HepG2 (cell line): Measurements from ENCODE around the gene ICOS. TPM values are rescaled to one million over a fixed set of nuclear protein-coding genes. Genes with fewer than 3 reads are reported as not detected.
"Not testable (repeated sequence)": the region's sequence is repeated elsewhere in the genome, so short reads cannot be mapped to it uniquely, and the experiment has no call there.

Source experiments
- ATAC-seq: fragments of 200-7000 bp; cut with Tn5 transposase; 3 replicates; pipeline ENCODE4 v1.9.1; 2020; ENCODE audit warnings: mild to moderate bottlenecking, moderate library complexity
- BruUV-seq: library from RNA; stranded (reverse); fragments of 400-500 nt; replicated peaks from 2 replicates; lab custom pipeline; 2021; lab: Mats Ljungman, UMichigan
- CTCF ChIA-PET: fragments of 300-600 bp; formaldehyde crosslinking; extraction: SDS; loops from one replicate; lab custom pipeline; 2021; ENCODE audit warnings: low total read pairs, inconsistent platforms, low intra/inter-chr PET ratio; lab: Yijun Ruan, JAX
- POLR2A ChIA-PET: fragments of 350-600 bp; sonication (Branson Sonifier 250); formaldehyde crosslinking; loops from one replicate; lab custom pipeline; 2020; ENCODE audit warnings: antibody characterized with exemption, inconsistent platforms; lab: Yijun Ruan, JAX
- DNase-seq: peaks from one replicate; pipeline ENCODE4 v3.0.0-alpha.2; 2015; ENCODE audit warnings: low spot score
- FAIRE-seq: peaks from 3 replicates; lab custom pipeline; 2011; peaks lifted over from hg19 to GRCh38; lab: Jason Lieb, UNC
- H2AFZ ChIP-seq: one replicate; pipeline ENCODE4 v1.6.1; 2011; ENCODE audit warnings: low read length, inconsistent platforms
- H3K27ac ChIP-seq: fragments of 300-600 bp; 3 replicates; pipeline ENCODE4 v1.8.0; 2011; ENCODE audit warnings: mixed run types, mild to moderate bottlenecking, mixed read lengths, low read length, inconsistent platforms; ENCODE audit not compliant: insufficient read depth; ENCODE audit errors: extremely low read length
- H3K27me3 ChIP-seq, 2 experiments: fragments of 200-600 bp in 1 of 2; 2 replicates in 1 of 2; 3 replicates in 1 of 2; pipeline versions ENCODE4 v1.6.0 to v1.8.0; 2011; ENCODE audit warnings: low read length in 2 of 2, mild to moderate bottlenecking in 2 of 2, moderate library complexity in 2 of 2, inconsistent platforms in 1 of 2; ENCODE audit not compliant: insufficient read depth in 2 of 2, control insufficient read depth in 1 of 2
- H3K36me3 ChIP-seq, 2 experiments: fragments of 200-600 bp in 1 of 2; replicated peaks in 1 of 2; 2 replicates in 1 of 2; 3 replicates in 1 of 2; pipeline versions ENCODE4 v1.5.1 to v1.8.0; 2011; ENCODE audit warnings: low read length in 2 of 2, inconsistent platforms in 1 of 2; ENCODE audit not compliant: insufficient read depth in 2 of 2, control insufficient read depth in 1 of 2
- H3K4me1 ChIP-seq: 2 replicates; pipeline ENCODE4 v1.5.1; 2012; ENCODE audit warnings: low read length, inconsistent platforms; ENCODE audit not compliant: insufficient read depth
- H3K4me2 ChIP-seq: 2 replicates; pipeline ENCODE4 v1.6.0; 2011; ENCODE audit warnings: low read depth, low read length, inconsistent platforms
- H3K4me3 ChIP-seq, 3 experiments: fragments of 200-600 bp in 1 of 3; sonication (generic), shearing (Covaris generic) in 1 of 3; replicated peaks in 1 of 3; 2 replicates each; pipeline ENCODE4 v1.5.1; 2011 to 2016; ENCODE audit warnings: low read length in 3 of 3, inconsistent platforms in 2 of 3, low read depth in 2 of 3, mild to moderate bottlenecking in 2 of 3, control low read depth in 1 of 3, mixed read lengths in 1 of 3; ENCODE audit not compliant: insufficient read depth in 1 of 3
- H3K79me2 ChIP-seq: one replicate; pipeline ENCODE4 v1.6.1; 2011; ENCODE audit warnings: low read length, inconsistent platforms; ENCODE audit not compliant: insufficient read depth
- H3K9ac ChIP-seq: 2 replicates; pipeline ENCODE4 v1.6.0; 2011; ENCODE audit warnings: mild to moderate bottlenecking, low read depth, low read length, inconsistent platforms; ENCODE audit not compliant: insufficient read depth
- H3K9me3 ChIP-seq: 2 replicates; pipeline ENCODE4 v1.5.1; 2012; ENCODE audit warnings: mild to moderate bottlenecking, low read length
- H4K20me1 ChIP-seq: 2 replicates; pipeline ENCODE4 v1.6.0; 2011; ENCODE audit warnings: inconsistent platforms, mild to moderate bottlenecking, low read length, moderate library complexity; ENCODE audit not compliant: insufficient read depth
- DR1 ChIP-seq: sonication (generic); formaldehyde crosslinking; IDR thresholded peaks from 2 replicates; pipeline ENCODE4 v1.8.0; 2021; ENCODE audit warnings: mild to moderate bottlenecking, missing genetic modification reagents, inconsistent platforms
- NBN ChIP-seq: fragments of 450-650 bp; conservative IDR thresholded peaks from 2 replicates; pipeline ENCODE4 v1.6.1; 2017
- POLR2AphosphoS5 ChIP-seq: IDR thresholded peaks from 2 replicates; pipeline ENCODE4 v1.6.1; 2012; ENCODE audit warnings: low read depth, low read length
- ZNF709 ChIP-seq: sonication (generic); formaldehyde crosslinking; IDR thresholded peaks from 2 replicates; pipeline ENCODE4 v1.5.0; 2020; ENCODE audit warnings: mild to moderate bottlenecking, missing genetic modification reagents
- ZSCAN12 ChIP-seq: sonication (generic); formaldehyde crosslinking; IDR thresholded peaks from 2 replicates; pipeline ENCODE4 v1.9.0; 2021; ENCODE audit warnings: mild to moderate bottlenecking, missing genetic modification reagents
- WGBS: methylation state at CpG from one replicate; pipeline ENCODE4 v1.1.6; 2017; ENCODE audit warnings: low lambda C conversion rate; 5-methylcytosine and 5-hydroxymethylcytosine counted together
- in situ Hi-C: cut with HindIII; loops from 2 replicates; pipeline ENCODE4 v1.10.0; 2017; ENCODE audit warnings: low pct_unique_long_range_greater_than_20kb; ENCODE audit not compliant: extremely low pct_ligation_motif_present
- intact Hi-C: fragments of 100-400 bp; cut with micrococcal nuclease; formaldehyde crosslinking; loops from one replicate; pipeline ENCODE4 v1.10.0; 2022; ENCODE audit not compliant: unreplicated experiment
- polyA plus RNA-seq, 8 experiments: library from polyadenylated mRNA; depleted of rRNA in 3 of 8; stranded (reverse) in 7 of 8; unstranded in 1 of 8; fragments of >200 nt; fragmentation: Illumina TruSeq in 4 of 8; extraction: Trizol in 4 of 8; gene quantifications; 2 replicates each; pipeline versions ENCODE4 v1.2.1 to v1.2.3, GENCODE V29; 2011 to 2016; ENCODE audit warnings: low read depth in 4 of 8, missing spikeins in 1 of 8, mixed read lengths in 1 of 8; ENCODE audit not compliant: insufficient read depth in 1 of 8
- total RNA-seq, 5 experiments: library from RNA; depleted of rRNA; stranded (reverse); fragments of >200 nt; fragmentation: Illumina TruSeq; extraction: Trizol; gene quantifications; 2 replicates each; pipeline ENCODE4 v1.2.3, GENCODE V29; 2016; ENCODE audit warnings: low read depth in 1 of 5
- TF ChIP-seq, protein P1 (sequence below): fragments of 450-650 bp; IDR thresholded peaks from 2 replicates; pipeline ENCODE4 v1.6.1; 2016

Gene ICOS
- total and polyA plus RNA-seq, 2 of the 13 experiments (the other 11 are each of a cell fraction or from before 2014, with no cell fraction given), result not detected

DNA sequence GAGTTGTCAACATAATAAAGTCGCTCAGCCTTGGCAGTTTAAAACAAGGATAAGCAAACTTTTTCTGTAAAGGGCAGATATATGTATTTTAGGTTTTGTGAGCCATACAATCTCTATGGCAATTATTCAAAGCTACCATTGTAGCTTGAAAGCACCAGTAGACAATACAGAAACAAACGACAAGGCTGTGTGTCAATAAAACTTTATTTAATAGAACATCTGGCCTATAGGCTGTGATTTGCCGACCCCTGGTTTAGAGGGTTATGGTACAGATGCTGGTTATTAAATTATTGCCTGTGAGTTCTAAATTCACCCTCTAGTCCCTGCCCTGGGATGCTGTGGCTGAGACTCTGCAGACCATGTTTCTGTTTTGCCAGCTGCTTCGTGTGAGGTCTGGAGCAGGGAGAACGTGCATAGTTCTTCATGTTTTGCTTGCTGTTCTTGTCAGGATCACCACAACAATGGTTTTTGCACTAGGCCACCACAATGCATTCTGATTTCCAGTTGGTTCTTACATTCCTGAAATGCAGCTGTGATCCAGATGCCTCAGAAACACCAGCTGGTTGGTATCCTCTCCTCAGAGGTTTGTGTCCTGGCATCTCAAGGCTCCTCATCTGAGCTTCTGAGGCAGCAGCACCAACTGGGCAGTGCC lies 46.6 kb downstream of the ICOS start:
- peaks cover 0 to 6% of the 10 kb centered on the region in 2 experiments; a peak in 2 of 5 replicates for H3K27me3 ChIP-seq
- DNase-seq (no peak), ATAC-seq (no peak), FAIRE-seq (no peak)
- intact Hi-C loops (no loop called here), in situ Hi-C loops (no loop called here)
- H3K27ac ChIP-seq, result no peak overlapping the region
- no peaks in the 10 kb centered on the region for H3K4me1 ChIP-seq
- ChIA-PET CTCF (no interaction called here), POLR2A (no interaction called here)
- no peaks in the 10 kb centered on the region for H3K9me3 ChIP-seq
- no peak overlapping the region for H2AFZ ChIP-seq
- H3K4me3 ChIP-seq, result no peak overlapping the region
- H3K9ac ChIP-seq, result no peak overlapping the region
- TF ChIP-seq NBN (no peak), ZSCAN12 (CRISPR knock-in tag) (no peak), DR1 (CRISPR knock-in tag) (no peak), POLR2AphosphoS5 (no peak), ZNF709 (CRISPR knock-in tag) (no peak)
- TF ChIP-seq, protein P1, sequence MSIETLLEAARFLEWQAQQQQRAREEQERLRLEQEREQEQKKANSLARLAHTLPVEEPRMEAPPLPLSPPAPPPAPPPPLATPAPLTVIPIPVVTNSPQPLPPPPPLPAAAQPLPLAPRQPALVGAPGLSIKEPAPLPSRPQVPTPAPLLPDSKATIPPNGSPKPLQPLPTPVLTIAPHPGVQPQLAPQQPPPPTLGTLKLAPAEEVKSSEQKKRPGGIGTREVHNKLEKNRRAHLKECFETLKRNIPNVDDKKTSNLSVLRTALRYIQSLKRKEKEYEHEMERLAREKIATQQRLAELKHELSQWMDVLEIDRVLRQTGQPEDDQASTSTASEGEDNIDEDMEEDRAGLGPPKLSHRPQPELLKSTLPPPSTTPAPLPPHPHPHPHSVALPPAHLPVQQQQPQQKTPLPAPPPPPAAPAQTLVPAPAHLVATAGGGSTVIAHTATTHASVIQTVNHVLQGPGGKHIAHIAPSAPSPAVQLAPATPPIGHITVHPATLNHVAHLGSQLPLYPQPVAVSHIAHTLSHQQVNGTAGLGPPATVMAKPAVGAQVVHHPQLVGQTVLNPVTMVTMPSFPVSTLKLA, result no peak
- WGBS, result under 1% methylated on average over 5 of the region's 5 CpGs
- no peaks in the 10 kb centered on the region for H3K79me2 ChIP-seq
- H4K20me1 ChIP-seq, result no peaks in the 10 kb centered on the region
- H3K36me3 ChIP-seq, result no peaks in the 10 kb centered on the region
- BruUV-seq, result no TSS peak
- H3K4me2 ChIP-seq, result no peak overlapping the region

DNA sequence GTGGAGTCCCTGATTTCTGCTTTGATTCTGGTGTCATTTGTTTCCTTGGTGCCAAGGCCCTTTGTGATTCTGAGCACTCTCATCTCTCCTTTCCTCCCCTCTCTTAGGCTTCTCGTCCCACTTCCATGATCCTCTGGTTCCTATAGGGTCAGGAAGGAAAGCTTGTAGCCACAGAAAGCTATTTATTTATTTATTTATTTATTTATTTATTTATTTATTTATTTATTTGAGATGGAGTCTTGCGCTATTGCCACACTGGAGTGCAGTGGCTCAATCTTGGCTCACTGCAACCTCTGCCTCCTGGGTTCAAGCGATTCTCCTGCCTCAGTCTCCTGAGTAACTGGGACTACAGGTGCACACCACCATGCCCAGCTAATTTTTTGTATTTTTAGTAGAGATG lies 49.4 kb downstream of the ICOS start:
- H3K27ac ChIP-seq, H3K9me3 ChIP-seq, in situ Hi-C loops, FAIRE-seq, ATAC-seq, H3K36me3 ChIP-seq, H3K4me3 ChIP-seq, CTCF ChIA-PET, intact Hi-C loops, H3K79me2 ChIP-seq, H3K27me3 ChIP-seq, H2AFZ ChIP-seq, DNase-seq, H3K4me1 ChIP-seq, H3K4me2 ChIP-seq, BruUV-seq, POLR2A ChIA-PET, H3K9ac ChIP-seq, H4K20me1 ChIP-seq: not testable (repeated sequence)
- WGBS, result 22% methylated on average over 3 of the region's 3 CpGs
